K562 (cell line): ENCODE results near the gene RNF126. TPM values are rescaled to one million over a fixed set of nuclear protein-coding genes. Genes with fewer than 3 reads are reported as not detected.
A peak's percentile ranks its signal among the peaks of the same experiment; 100 is the strongest.

Experiments used
- ARNT ChIP-seq, 2 experiments: fragments of 450-650 bp; IDR thresholded peaks; 2 replicates each; pipeline ENCODE4 v1.6.1; 2016; ENCODE audit warnings: mild to moderate bottlenecking in 1 of 2
- ASH1L ChIP-seq: fragments of 450-650 bp; IDR thresholded peaks from 2 replicates; pipeline ENCODE4 v1.6.1; 2018; ENCODE audit warnings: borderline replicate concordance, mild to moderate bottlenecking, low read depth; ENCODE audit not compliant: partially characterized antibody
- BCOR ChIP-seq: fragments of 450-650 bp; IDR thresholded peaks from 2 replicates; pipeline ENCODE4 v1.6.1; 2016
- BHLHE40 ChIP-seq: IDR thresholded peaks from 2 replicates; pipeline ENCODE4 v1.6.1; 2011; ENCODE audit warnings: low read length, improper control_type of control experiment
- DPF2 ChIP-seq: fragments of 450-650 bp; IDR thresholded peaks from 2 replicates; pipeline ENCODE4 v1.6.1; 2016
- ETV5 ChIP-seq: sonication (generic); formaldehyde crosslinking; IDR thresholded peaks from 2 replicates; pipeline ENCODE4 v1.4.0; 2020; ENCODE audit warnings: low read depth, mild to moderate bottlenecking, missing genetic modification reagents
- GABPA ChIP-seq: fragments of 200-800 bp; sonication (Bioruptor generic); conservative IDR thresholded peaks from 2 replicates; pipeline ENCODE4 v1.6.1; 2016; ENCODE audit warnings: low read depth, missing genetic modification characterization, missing compliant biosample characterization
- HDAC1 ChIP-seq, 2 experiments: fragments of 450-650 bp; IDR thresholded peaks; 2 replicates each; pipeline ENCODE4 v1.6.1; 2016 to 2017; ENCODE audit warnings: inconsistent platforms in 1 of 2, mild to moderate bottlenecking in 1 of 2, moderate library complexity in 1 of 2
- MIER1 ChIP-seq: fragments of 450-650 bp; IDR thresholded peaks from 2 replicates; pipeline ENCODE4 v1.6.1; 2016; ENCODE audit warnings: antibody characterized with exemption, mild to moderate bottlenecking, low read depth
- MYBL2 ChIP-seq, 2 experiments: fragments of 450-650 bp in 1 of 2; sonication (generic) in 1 of 2; formaldehyde crosslinking in 1 of 2; IDR thresholded peaks; 2 replicates each; pipeline versions ENCODE4 v1.6.1 to v1.8.1; 2017 to 2022; ENCODE audit warnings: borderline replicate concordance in 1 of 2, inconsistent platforms in 1 of 2, low read depth in 1 of 2, mild to moderate bottlenecking in 1 of 2, missing genetic modification reagents in 1 of 2, moderate library complexity in 1 of 2
- NBN ChIP-seq: fragments of 450-650 bp; IDR thresholded peaks from 2 replicates; pipeline ENCODE4 v1.6.1; 2016; ENCODE audit warnings: low read depth, mild to moderate bottlenecking
- NR4A1 ChIP-seq, 2 experiments: fragments of 250-450 bp in 1 of 2; fragments of 450-650 bp in 1 of 2; sonication (Bioruptor Pico) in 1 of 2; IDR thresholded peaks; 2 replicates each; pipeline versions ENCODE4 v1.4.0 to v1.6.1; 2016 to 2020; ENCODE audit warnings: mild to moderate bottlenecking in 2 of 2, missing compliant biosample characterization in 1 of 2, missing genetic modification characterization in 1 of 2, moderate library complexity in 1 of 2
- RAD21 ChIP-seq, 2 experiments: fragments of 250-450 bp in 1 of 2; fragments of 450-650 bp in 1 of 2; sonication (Bioruptor Pico) in 1 of 2; formaldehyde crosslinking in 1 of 2; IDR thresholded peaks in 1 of 2; conservative IDR thresholded peaks in 1 of 2; 2 replicates each; pipeline versions ENCODE4 v1.4.0 to v1.8.0; 2020 to 2022; ENCODE audit warnings: mild to moderate bottlenecking in 2 of 2, moderate library complexity in 1 of 2
- ZFP36 ChIP-seq: fragments of 150-350 bp; IDR thresholded peaks from 2 replicates; pipeline ENCODE4 v1.6.1; 2018; ENCODE audit warnings: low read length, low read depth; ENCODE audit not compliant: partially characterized antibody
- ZNF384 ChIP-seq: IDR thresholded peaks from 2 replicates; pipeline ENCODE4 v1.6.1; 2012; ENCODE audit warnings: low read depth, low read length, improper control_type of control experiment
- polyA plus RNA-seq, 8 experiments: library from polyadenylated mRNA; depleted of rRNA in 4 of 8; stranded (reverse) in 5 of 8; unstranded in 3 of 8; fragments of >200 nt; fragmentation: Nextera tagmentation in 2 of 8; fragmentation: Illumina TruSeq in 1 of 8; extraction: Ambion mirVana in 2 of 8; extraction: Trizol in 1 of 8; gene quantifications; 2 replicates each; pipeline versions ENCODE4 v1.2.1 to v1.2.3, GENCODE V29; 2011 to 2014; ENCODE audit warnings: inconsistent platforms in 1 of 8, missing spikeins in 1 of 8
- total RNA-seq, 7 experiments: library from RNA; depleted of rRNA in 6 of 7; stranded (reverse); fragments of >200 nt in 6 of 7; fragmentation: Illumina TruSeq in 2 of 7; extraction: Trizol in 2 of 7; gene quantifications; 2 replicates each; pipeline versions ENCODE4 v1.2.1 to v1.2.3, GENCODE V29; 2011 to 2021; ENCODE audit warnings: low replicate concordance in 1 of 7
- TF ChIP-seq, protein P1 (sequence below): fragments of 250-450 bp; sonication (Bioruptor Pico); IDR thresholded peaks from 2 replicates; pipeline ENCODE4 v1.5.0; 2021

Gene RNF126
- total and polyA plus RNA-seq, 9 of the 15 experiments (the other 6 are each of a cell fraction or from before 2014, with no cell fraction given), result 0.27 to 101 (median 12.3) TPM

DNA sequence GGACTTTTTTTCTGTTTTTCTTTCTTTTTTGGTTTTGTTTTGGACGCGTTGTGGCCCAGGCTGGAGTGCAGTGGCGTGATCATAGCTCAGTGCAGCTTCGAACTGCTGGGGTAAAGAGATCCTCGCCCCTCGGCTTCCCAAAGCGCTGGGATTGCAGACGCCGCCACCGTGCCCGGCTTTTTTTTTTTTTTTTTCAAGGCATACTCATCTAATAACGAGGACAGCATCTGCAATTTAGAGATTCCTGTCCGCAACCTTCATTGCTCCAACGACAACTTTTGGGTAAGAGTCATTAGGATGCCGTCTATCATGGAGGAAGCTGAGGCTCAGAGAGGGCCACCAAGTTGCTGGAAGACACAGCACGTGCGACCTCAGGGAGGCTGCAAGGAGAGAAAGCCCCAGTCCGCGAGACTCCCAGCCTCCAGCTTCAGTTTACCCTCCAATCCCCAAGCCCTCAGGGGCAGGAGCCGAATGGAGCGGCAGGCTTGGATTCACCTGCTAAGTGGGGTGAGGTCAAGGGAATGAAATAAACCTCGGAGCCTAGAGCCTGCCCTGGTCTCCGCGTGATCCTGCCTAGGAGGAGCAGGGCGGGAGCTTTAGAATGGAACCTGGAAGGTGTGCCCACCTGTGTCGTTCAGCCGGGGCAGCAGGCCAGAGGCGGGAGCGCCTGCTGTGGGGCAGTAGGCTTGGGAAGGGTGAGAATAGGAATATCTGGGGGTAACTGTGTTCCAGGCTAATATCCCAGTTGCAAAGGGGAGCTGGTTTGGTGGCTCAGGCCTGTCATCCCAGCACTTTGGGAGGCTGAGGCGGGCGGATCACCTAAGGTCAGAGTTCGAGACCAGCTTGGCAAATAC, 29.0 kb downstream of the RNF126 start (continued):
- TF ChIP-seq RAD21 (CRISPR knock-in tag; conservative IDR thresholded peaks at IDR 0.05 in 1 of 2, IDR thresholded peaks at IDR 0.05 in 1 of 2), result 0 out of 4 replicates have a peak, but pooled peaks of 1 of the 2 experiments have one; percentile 8
- peak in 1 of 2 experiments; percentile 41; a peak in 1 of 4 replicates for TF ChIP-seq HDAC1 (IDR thresholded peaks at IDR 0.05)
- peak; percentile 82 for TF ChIP-seq ZNF384
- TF ChIP-seq BHLHE40, result peak; percentile 46
- TF ChIP-seq BCOR, result peak; percentile 96
- 0 out of 2 replicates have a peak, but pooled peaks have one; percentile 30 for TF ChIP-seq NBN
- TF ChIP-seq ETV5 (CRISPR knock-in tag), result no peak
- peak; percentile 82 for TF ChIP-seq ZFP36
- peak; percentile 71 for TF ChIP-seq GABPA (tag)
- peak; percentile 57; the same call in 1 of the 2 replicates for TF ChIP-seq MIER1
- no peak for TF ChIP-seq NR4A1 (CRISPR knock-in tag; IDR thresholded peaks at IDR 0.05)
- no peak for TF ChIP-seq NR4A1 (tag; IDR thresholded peaks at IDR 0.05)
- peak; percentile 8 for TF ChIP-seq ASH1L
- TF ChIP-seq ARNT (IDR thresholded peaks at IDR 0.05), result peak; percentile 50 to 57; a peak in 1 of 4 replicates
- TF ChIP-seq, protein P1, sequence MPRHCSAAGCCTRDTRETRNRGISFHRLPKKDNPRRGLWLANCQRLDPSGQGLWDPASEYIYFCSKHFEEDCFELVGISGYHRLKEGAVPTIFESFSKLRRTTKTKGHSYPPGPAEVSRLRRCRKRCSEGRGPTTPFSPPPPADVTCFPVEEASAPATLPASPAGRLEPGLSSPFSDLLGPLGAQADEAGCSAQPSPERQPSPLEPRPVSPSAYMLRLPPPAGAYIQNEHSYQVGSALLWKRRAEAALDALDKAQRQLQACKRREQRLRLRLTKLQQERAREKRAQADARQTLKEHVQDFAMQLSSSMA (CRISPR knock-in tag), result no peak
- peak; percentile 43; the same call in 1 of the 2 replicates for TF ChIP-seq DPF2
- no peak for TF ChIP-seq MYBL2 (IDR thresholded peaks at IDR 0.05; ENCODE audit: low read depth)
- no peak for TF ChIP-seq MYBL2 (CRISPR knock-in tag; IDR thresholded peaks at IDR 0.05; ENCODE audit: borderline replicate concordance)
